Measurements from ENCODE around the gene NEURL4.

NEURL4 gene
- long read RNA-seq, partial matches to known transcripts = 6 of 11 reads
- long read RNA-seq, other reads (novel, unspliced or antisense) = 5 of 11 reads

DNA sequence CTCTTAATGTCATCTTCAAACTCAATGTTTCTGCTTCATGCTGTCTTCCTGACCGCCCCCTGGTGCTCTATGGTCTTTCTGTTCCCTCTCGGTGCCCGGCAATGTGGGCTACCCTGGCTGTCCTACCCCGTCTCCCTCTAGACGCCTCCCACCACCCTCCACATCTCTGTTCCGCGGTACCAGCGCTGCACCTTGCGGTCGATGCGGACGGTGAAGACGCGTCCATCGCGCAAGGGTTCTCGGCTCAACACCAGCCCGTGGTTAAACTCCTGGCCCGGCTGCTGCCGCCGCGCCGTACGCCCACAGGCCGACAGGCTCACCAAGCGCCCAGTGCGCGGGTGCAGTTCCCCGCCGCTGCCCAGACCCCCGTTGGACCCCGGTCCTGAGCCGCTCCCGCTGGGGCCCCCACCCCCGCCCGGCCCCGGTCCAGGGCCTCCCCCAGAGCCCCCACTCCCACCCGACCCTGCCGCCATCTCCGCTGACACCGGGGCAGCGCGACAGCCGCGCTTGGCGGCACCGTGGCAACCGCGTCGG lies at the start of gene NEURL4:
Gene NEURL4, minus strand, starts transcription at position 496 of the 534 bp plus-strand sequence. Its CDS starts 23 bp downstream, at position 473.
- Histone ChIP-seq H3K27ac (replicated peaks) (peak within 1 kb of the TSS; percentile 85), H3K27me3 (ENCODE audit: insufficient read depth, poor library complexity, severe bottlenecking) (no peaks in the 10 kb centered on the region), H3K4me3 (replicated peaks; ENCODE audit: insufficient read depth, low read length) (peak within 1 kb of the TSS; percentile 77)
- no peak for DNase-seq (ENCODE audit: low read depth in 1 of 2, low spot score in 1 of 2)
- TF ChIP-seq GABPA (IDR thresholded peaks at IDR 0.05; ENCODE audit: low read depth) = no peak
- no peak for TF ChIP-seq CTCF (IDR thresholded peaks at IDR 0.05; ENCODE audit: insufficient read depth, low read length)
- TF ChIP-seq, protein P1, sequence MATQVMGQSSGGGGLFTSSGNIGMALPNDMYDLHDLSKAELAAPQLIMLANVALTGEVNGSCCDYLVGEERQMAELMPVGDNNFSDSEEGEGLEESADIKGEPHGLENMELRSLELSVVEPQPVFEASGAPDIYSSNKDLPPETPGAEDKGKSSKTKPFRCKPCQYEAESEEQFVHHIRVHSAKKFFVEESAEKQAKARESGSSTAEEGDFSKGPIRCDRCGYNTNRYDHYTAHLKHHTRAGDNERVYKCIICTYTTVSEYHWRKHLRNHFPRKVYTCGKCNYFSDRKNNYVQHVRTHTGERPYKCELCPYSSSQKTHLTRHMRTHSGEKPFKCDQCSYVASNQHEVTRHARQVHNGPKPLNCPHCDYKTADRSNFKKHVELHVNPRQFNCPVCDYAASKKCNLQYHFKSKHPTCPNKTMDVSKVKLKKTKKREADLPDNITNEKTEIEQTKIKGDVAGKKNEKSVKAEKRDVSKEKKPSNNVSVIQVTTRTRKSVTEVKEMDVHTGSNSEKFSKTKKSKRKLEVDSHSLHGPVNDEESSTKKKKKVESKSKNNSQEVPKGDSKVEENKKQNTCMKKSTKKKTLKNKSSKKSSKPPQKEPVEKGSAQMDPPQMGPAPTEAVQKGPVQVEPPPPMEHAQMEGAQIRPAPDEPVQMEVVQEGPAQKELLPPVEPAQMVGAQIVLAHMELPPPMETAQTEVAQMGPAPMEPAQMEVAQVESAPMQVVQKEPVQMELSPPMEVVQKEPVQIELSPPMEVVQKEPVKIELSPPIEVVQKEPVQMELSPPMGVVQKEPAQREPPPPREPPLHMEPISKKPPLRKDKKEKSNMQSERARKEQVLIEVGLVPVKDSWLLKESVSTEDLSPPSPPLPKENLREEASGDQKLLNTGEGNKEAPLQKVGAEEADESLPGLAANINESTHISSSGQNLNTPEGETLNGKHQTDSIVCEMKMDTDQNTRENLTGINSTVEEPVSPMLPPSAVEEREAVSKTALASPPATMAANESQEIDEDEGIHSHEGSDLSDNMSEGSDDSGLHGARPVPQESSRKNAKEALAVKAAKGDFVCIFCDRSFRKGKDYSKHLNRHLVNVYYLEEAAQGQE (IDR thresholded peaks at IDR 0.05; ENCODE audit: insufficient replicate concordance, low read depth) = no peak
- no peak for TF ChIP-seq SPI1 (IDR thresholded peaks at IDR 0.05; ENCODE audit: borderline replicate concordance, low read depth)
- TF ChIP-seq POLR2AphosphoS5 (IDR thresholded peaks at IDR 0.05; ENCODE audit: low read depth) = no peak

- DNase-seq (ENCODE audit: low read depth in 1 of 2, low spot score in 1 of 2) = no peak
- Histone ChIP-seq H3K27ac (replicated peaks) (no peak overlapping the region), H3K4me3 (replicated peaks; ENCODE audit: insufficient read depth, low read length) (no peak overlapping the region), H3K27me3 (ENCODE audit: insufficient read depth, poor library complexity, severe bottlenecking) (no peaks in the 10 kb centered on the region)
- TF ChIP-seq, protein P1 (IDR thresholded peaks at IDR 0.05; ENCODE audit: insufficient replicate concordance, low read depth) = no peak
- TF ChIP-seq SPI1 (IDR thresholded peaks at IDR 0.05; ENCODE audit: borderline replicate concordance, low read depth) (no peak), POLR2AphosphoS5 (IDR thresholded peaks at IDR 0.05; ENCODE audit: low read depth) (no peak), GABPA (IDR thresholded peaks at IDR 0.05; ENCODE audit: low read depth) (no peak), CTCF (IDR thresholded peaks at IDR 0.05; ENCODE audit: insufficient read depth, low read length) (no peak)
These were observed 45.2 kb upstream of the NEURL4 start for GRCh38 chr17:7374353-7374752.

DNA sequence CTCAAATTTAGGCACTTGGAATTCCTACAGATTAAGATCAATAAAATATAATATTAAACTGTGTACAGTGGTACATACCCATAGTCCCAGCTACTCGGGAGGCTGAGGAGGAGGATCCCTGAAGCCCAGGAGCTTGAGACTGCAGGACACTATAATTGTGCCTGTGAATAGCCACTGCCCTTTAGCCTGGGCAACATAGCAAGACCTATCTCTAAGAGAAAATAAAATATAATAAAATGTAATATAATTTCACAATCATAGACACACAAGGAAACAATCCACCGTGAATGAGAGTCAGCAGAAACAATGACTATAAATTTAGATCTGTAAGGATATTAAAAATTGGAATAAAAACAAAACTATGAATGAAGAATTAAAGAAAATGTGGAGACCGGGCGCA lies 41.7 kb upstream of the NEURL4 start:
- H3K4me3 ChIP-seq (replicated peaks; ENCODE audit: insufficient read depth, low read length) = no peak overlapping the region
- TF ChIP-seq, protein P1 (IDR thresholded peaks at IDR 0.05; ENCODE audit: insufficient replicate concordance, low read depth) = no peak
- TF ChIP-seq CTCF (IDR thresholded peaks at IDR 0.05; ENCODE audit: insufficient read depth, low read length) (no peak), SPI1 (IDR thresholded peaks at IDR 0.05; ENCODE audit: borderline replicate concordance, low read depth) (no peak), GABPA (IDR thresholded peaks at IDR 0.05; ENCODE audit: low read depth) (no peak), POLR2AphosphoS5 (IDR thresholded peaks at IDR 0.05; ENCODE audit: low read depth) (no peak)
- H3K27me3 ChIP-seq (ENCODE audit: insufficient read depth, poor library complexity, severe bottlenecking) = no peaks in the 10 kb centered on the region
- no peak for DNase-seq (ENCODE audit: low read depth in 1 of 2, low spot score in 1 of 2)
- H3K27ac ChIP-seq (replicated peaks) = no peak overlapping the region

Data from HL-60 (cell line).